B cell (primary cell): ENCODE measurements around the gene CAMTA1. TPM values are rescaled to one million over a fixed set of nuclear protein-coding genes. Genes with fewer than 3 reads are reported as not detected.

Source experiments
- ATAC-seq: fragments of 200-7000 bp; cut with Tn5 transposase; one replicate; pipeline ENCODE4 v1.10.0; 2021; ENCODE audit warnings: low read depth, mild to moderate bottlenecking, moderate number of reproducible peaks, moderate library complexity
- CTCF ChIA-PET: fragments of 350-600 bp; sonication (Branson Sonifier 250); formaldehyde crosslinking; loops from one replicate; lab custom pipeline; 2021; ENCODE audit warnings: antibody characterized with exemption, inconsistent platforms; lab: Charles Lee
- POLR2A ChIA-PET: fragments of 350-600 bp; sonication (Branson Sonifier 250); formaldehyde crosslinking; loops from one replicate; lab custom pipeline; 2021; ENCODE audit warnings: antibody characterized with exemption; lab: Charles Lee
- DNase-seq: peaks from one replicate; pipeline ENCODE4 v3.0.0; 2013
- H2AFZ ChIP-seq: 2 replicates; pipeline ENCODE4 v1.6.1; 2012; ENCODE audit warnings: mild to moderate bottlenecking, low read depth, low read length; ENCODE audit not compliant: insufficient read depth, poor library complexity, severe bottlenecking
- H3K27ac ChIP-seq, 2 donors: 1 replicate in 1 of 2; 2 replicates in 1 of 2; pipeline ENCODE4 v1.5.1; 2012 to 2013; ENCODE audit warnings: low read length in 2 of 2, mild to moderate bottlenecking in 2 of 2, moderate library complexity in 1 of 2
- H3K27me3 ChIP-seq, 4 experiments: fragments of 200-600 bp in 1 of 4; sonication (generic) in 1 of 4; replicated peaks in 1 of 4; 1 replicate in 2 of 4; 2 replicates in 2 of 4; pipeline versions ENCODE4 v1.6.1 to v1.7.0; 2013 to 2016; ENCODE audit warnings: low read length in 3 of 4, mild to moderate bottlenecking in 2 of 4, mixed read lengths in 1 of 4, moderate library complexity in 1 of 4; ENCODE audit not compliant: insufficient read depth in 4 of 4, control insufficient read depth in 3 of 4; ENCODE audit errors: control extremely low read depth in 1 of 4
- H3K36me3 ChIP-seq, 2 experiments: replicated peaks in 1 of 2; 1 replicate in 1 of 2; 2 replicates in 1 of 2; pipeline versions ENCODE4 v1.6.1 to v1.7.1; 2013; ENCODE audit warnings: low read length in 1 of 2; ENCODE audit not compliant: insufficient read depth in 2 of 2, control insufficient read depth in 1 of 2; ENCODE audit errors: control extremely low read depth in 1 of 2, extremely low read depth in 1 of 2
- H3K4me1 ChIP-seq, 2 donors: fragments of 200-600 bp in 1 of 2; sonication (generic) in 1 of 2; 1 replicate in 1 of 2; 2 replicates in 1 of 2; pipeline versions ENCODE4 v1.5.1 to v1.6.1; 2013 to 2017; ENCODE audit warnings: low read length in 2 of 2; ENCODE audit not compliant: control insufficient read depth in 2 of 2, insufficient read depth in 2 of 2
- H3K4me2 ChIP-seq: replicated peaks from 2 replicates; pipeline ENCODE3; 2012; ENCODE audit warnings: mild to moderate bottlenecking, low read depth, low read length; ENCODE audit not compliant: poor library complexity, severe bottlenecking
- H3K4me3 ChIP-seq, 5 experiments: fragments of 200-600 bp in 1 of 5; sonication (generic) in 1 of 5; 1 replicate in 3 of 5; 2 replicates in 2 of 5; pipeline versions ENCODE4 v1.5.1 to v1.7.0; 2011 to 2016; ENCODE audit warnings: low read length in 4 of 5, mild to moderate bottlenecking in 4 of 5, low read depth in 2 of 5, control low read depth in 1 of 5, moderate library complexity in 1 of 5; ENCODE audit not compliant: insufficient read depth in 1 of 5; ENCODE audit errors: control extremely low read depth in 1 of 5, extremely low read depth in 1 of 5
- H3K79me2 ChIP-seq: fragments of 200-600 bp; sonication (generic); one replicate; pipeline ENCODE4 v1.6.0; 2016; ENCODE audit warnings: low read length; ENCODE audit not compliant: control insufficient read depth, insufficient read depth
- H3K9ac ChIP-seq: fragments of 200-600 bp; sonication (generic); 2 replicates; pipeline ENCODE4 v1.6.1; 2017; ENCODE audit warnings: mild to moderate bottlenecking, low read length, moderate library complexity
- H3K9me3 ChIP-seq, 3 donors: one replicate each; pipeline versions ENCODE4 v1.6.1 to v1.7.1; 2013; ENCODE audit warnings: low read length in 2 of 3; ENCODE audit not compliant: control insufficient read depth in 2 of 3, insufficient read depth in 1 of 3; ENCODE audit errors: control extremely low read depth in 1 of 3
- H4K20me1 ChIP-seq: 2 replicates; pipeline ENCODE4 v1.6.0; 2012; ENCODE audit warnings: mild to moderate bottlenecking, low read length; ENCODE audit not compliant: insufficient read depth, control insufficient read depth, poor library complexity, severe bottlenecking
- H3K27ac Mint-ChIP-seq: one replicate; pipeline ENCODE4 v1.8.0; 2021; ENCODE audit warnings: mixed read lengths
- H3K27me3 Mint-ChIP-seq: one replicate; pipeline ENCODE4 v1.8.0; 2021; ENCODE audit warnings: mixed read lengths
- H3K4me1 Mint-ChIP-seq: one replicate; pipeline ENCODE4 v1.8.0; 2021; ENCODE audit warnings: mixed read lengths
- H3K4me3 Mint-ChIP-seq: one replicate; pipeline ENCODE4 v1.8.0; 2021; ENCODE audit warnings: mixed read lengths
- H3K9me3 Mint-ChIP-seq: one replicate; pipeline ENCODE4 v1.8.0; 2022; ENCODE audit warnings: mixed read lengths; ENCODE audit not compliant: insufficient read depth
- EZH2 ChIP-seq: IDR thresholded peaks from 2 replicates; pipeline ENCODE4 v1.6.1; 2012; ENCODE audit warnings: borderline replicate concordance, low read depth, mild to moderate bottlenecking, moderate library complexity, low read length; ENCODE audit not compliant: insufficient read depth, poor library complexity, severe bottlenecking
- WGBS: methylation state at CpG from one replicate; pipeline ENCODE4 v1.1.5; 2013; ENCODE audit warnings: missing lambda C conversion rate; ENCODE audit not compliant: insufficient coverage; 5-methylcytosine and 5-hydroxymethylcytosine counted together
- intact Hi-C: fragments of 100-400 bp; cut with micrococcal nuclease; formaldehyde crosslinking; loops from one replicate; pipeline ENCODE4 v1.10.0; 2022
- polyA plus RNA-seq: library from polyadenylated mRNA; depleted of rRNA; stranded (reverse); fragments of >200 nt; gene quantifications from 2 replicates; pipeline ENCODE4 v1.2.3, GENCODE V29; 2012
- total RNA-seq, 2 donors: library from RNA; stranded (reverse); fragments of 120-200 nt in 1 of 2; gene quantifications; 1 replicate in 1 of 2; 2 replicates in 1 of 2; pipeline versions ENCODE4 v1.2.3 to v1.2.4, GENCODE V29; 2013 to 2022
- TF ChIP-seq, protein P1 (sequence below): fragments of 200-600 bp; IDR thresholded peaks from one replicate; pipeline ENCODE4 v1.8.0; 2022; ENCODE audit warnings: antibody characterized with exemption, mild to moderate bottlenecking

CAMTA1 gene
- total and polyA plus RNA-seq, 2 donors (not counting 1 experiment from before 2014, with no cell fraction given), result 42.2 to 45.7 TPM

DNA sequence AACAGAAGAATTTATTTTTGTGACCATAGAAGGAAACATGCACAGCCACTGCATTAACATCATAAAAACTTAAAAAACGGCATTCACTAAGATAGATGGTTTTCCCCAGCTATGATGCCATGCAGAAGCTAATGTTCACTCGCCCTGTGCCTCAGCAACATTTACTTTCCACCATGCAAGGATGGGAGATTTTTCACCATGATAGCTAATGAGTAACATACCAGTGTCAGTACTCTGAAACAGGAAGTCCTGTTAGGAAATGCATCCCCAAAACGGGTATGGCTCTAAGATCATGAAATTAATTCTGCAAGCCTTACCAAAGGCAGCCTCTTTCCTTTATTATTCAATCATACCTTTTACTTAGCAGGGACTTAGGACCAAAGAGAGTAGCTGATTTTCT is 968.4 kb downstream of the CAMTA1 start:
- Histone ChIP-seq H3K4me2 (no peak overlapping the region), H3K36me3 (no peaks in the 10 kb centered on the region), H3K9me3 (no peaks in the 10 kb centered on the region), H3K27me3 (no peaks in the 10 kb centered on the region), H3K4me1 (peaks cover 0 to 7% of the 10 kb centered on the region in 2 donors), H3K4me3 (no peak overlapping the region), H2AFZ (no peak overlapping the region), H4K20me1 (no peaks in the 10 kb centered on the region), H3K27ac (no peak overlapping the region), H3K9ac (no peak overlapping the region), H3K79me2 (no peaks in the 10 kb centered on the region)
- ATAC-seq (no peak), DNase-seq (no peak)
- 40% methylated on average over 1 of the region's 3 CpGs for WGBS
- Mint-ChIP-seq H3K4me1 (peaks cover 4% of the 10 kb centered on the region), H3K27ac (no peak overlapping the region), H3K27me3 (no peaks in the 10 kb centered on the region), H3K4me3 (no peak overlapping the region), H3K9me3 (no peaks in the 10 kb centered on the region)
- TF ChIP-seq, protein P1, sequence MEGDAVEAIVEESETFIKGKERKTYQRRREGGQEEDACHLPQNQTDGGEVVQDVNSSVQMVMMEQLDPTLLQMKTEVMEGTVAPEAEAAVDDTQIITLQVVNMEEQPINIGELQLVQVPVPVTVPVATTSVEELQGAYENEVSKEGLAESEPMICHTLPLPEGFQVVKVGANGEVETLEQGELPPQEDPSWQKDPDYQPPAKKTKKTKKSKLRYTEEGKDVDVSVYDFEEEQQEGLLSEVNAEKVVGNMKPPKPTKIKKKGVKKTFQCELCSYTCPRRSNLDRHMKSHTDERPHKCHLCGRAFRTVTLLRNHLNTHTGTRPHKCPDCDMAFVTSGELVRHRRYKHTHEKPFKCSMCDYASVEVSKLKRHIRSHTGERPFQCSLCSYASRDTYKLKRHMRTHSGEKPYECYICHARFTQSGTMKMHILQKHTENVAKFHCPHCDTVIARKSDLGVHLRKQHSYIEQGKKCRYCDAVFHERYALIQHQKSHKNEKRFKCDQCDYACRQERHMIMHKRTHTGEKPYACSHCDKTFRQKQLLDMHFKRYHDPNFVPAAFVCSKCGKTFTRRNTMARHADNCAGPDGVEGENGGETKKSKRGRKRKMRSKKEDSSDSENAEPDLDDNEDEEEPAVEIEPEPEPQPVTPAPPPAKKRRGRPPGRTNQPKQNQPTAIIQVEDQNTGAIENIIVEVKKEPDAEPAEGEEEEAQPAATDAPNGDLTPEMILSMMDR, result no peak
- TF ChIP-seq EZH2, result no peak
- POLR2A ChIA-PET, result interaction anchor here (0.5 kb wide), 1 partner anchor 104 kb away, joined by 3 read pairs; no protein-coding TSS in a partner anchor
- intact Hi-C loops, result loop anchor here (2.0 kb wide), 2 partner anchors 49 to 149 kb away; no protein-coding TSS in a partner anchor
- CTCF ChIA-PET, result interaction anchor here (0.6 to 11.3 kb wide), 21 partner anchors 8 to 1785 kb away, joined by 3 to 504 read pairs (median 8); no protein-coding TSS in a partner anchor

DNA sequence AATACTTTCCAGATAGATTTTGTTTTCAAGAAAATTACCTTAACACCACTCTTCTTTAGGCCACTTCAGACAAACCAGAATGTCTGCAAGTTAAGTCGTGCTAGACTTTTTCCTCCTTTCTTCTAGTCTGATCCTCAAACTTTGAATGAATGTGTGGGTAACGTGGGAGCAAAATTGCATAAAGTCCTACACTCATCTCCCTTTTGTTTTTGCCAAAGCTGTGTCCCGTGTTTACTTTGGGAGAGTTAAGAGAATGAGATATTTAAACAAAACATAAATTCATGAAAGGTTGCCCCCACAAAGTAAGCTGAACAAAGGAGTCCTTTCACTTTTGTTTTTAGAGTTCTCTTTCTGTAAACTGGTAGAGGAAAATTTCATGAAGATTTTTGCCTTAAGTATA is 969.0 kb downstream of the CAMTA1 start:
- Histone ChIP-seq H2AFZ (no peak overlapping the region), H3K4me1 (peaks cover 0 to 7% of the 10 kb centered on the region in 2 donors), H3K27ac (no peak overlapping the region), H3K79me2 (no peaks in the 10 kb centered on the region), H3K36me3 (no peaks in the 10 kb centered on the region), H3K9me3 (no peaks in the 10 kb centered on the region), H3K4me3 (no peak overlapping the region), H3K9ac (no peak overlapping the region), H3K27me3 (no peaks in the 10 kb centered on the region), H3K4me2 (no peak overlapping the region), H4K20me1 (no peaks in the 10 kb centered on the region)
- ChIA-PET POLR2A (interaction anchor here (0.5 kb wide), 1 partner anchor 103 kb away, joined by 3 read pairs; no protein-coding TSS in a partner anchor), CTCF (interaction anchor here (0.6 to 11.3 kb wide), 7 partner anchors 7 to 1786 kb away, joined by 3 to 504 read pairs (median 17); no protein-coding TSS in a partner anchor)
- WGBS, result no CpG with 5 or more reads among the region's 3 CpGs
- TF ChIP-seq EZH2, result no peak
- TF ChIP-seq, protein P1, result no peak
- H3K27ac Mint-ChIP-seq, result no peak overlapping the region
- no peaks in the 10 kb centered on the region for H3K9me3 Mint-ChIP-seq
- intact Hi-C loops, result no loop called here
- no peak overlapping the region for H3K4me3 Mint-ChIP-seq
- ATAC-seq, result no peak
- no peak for DNase-seq
- H3K4me1 Mint-ChIP-seq, result peaks cover 4% of the 10 kb centered on the region
- H3K27me3 Mint-ChIP-seq, result no peaks in the 10 kb centered on the region
